HuH-7.5 (cell line): ENCODE results near the gene DOK6.

Experiments used
- DNase-seq: peaks from one replicate; pipeline ENCODE4 v3.0.0; 2011; ENCODE audit warnings: low spot score

The DOK6 gene

DNA sequence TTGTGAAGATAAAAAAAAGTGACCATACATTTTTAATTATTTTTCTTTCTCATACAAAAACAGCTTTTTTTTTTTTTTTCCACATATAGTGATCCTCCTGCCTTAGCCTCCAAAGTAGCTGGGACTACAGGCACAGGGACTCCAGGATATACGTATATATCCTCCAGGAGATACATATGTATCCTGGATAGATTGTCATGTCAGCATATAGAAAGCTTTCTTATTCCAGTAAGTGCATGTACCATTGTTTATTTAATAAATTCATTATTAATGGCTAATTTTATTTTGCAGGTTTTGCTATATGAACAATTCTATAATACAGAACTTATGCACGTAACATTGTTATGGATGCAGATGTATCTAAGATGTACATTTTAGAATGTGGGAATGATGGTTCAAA, 138.7 kb downstream of the DOK6 start:
- no peak for DNase-seq

DNA sequence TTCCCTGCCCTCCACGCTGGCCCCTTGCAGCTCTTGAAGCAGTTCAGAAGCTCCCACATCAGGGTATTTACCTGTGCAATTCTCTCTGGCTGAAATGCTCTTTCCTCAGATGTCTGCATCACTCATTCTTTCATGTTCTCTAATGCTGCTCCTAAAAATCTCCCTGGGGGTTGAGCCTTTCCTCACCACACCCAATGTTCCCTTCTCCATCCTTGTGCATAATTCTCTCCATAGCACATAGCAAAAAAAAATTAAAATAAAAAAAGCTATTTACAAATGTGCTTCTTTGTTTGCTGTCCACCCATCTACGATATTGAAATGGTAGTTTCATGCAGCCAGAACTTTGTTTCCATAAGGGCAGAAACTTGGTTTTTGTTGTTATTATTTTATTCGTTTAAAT, 155.5 kb downstream of the DOK6 start:
- DNase-seq = no peak

DNA sequence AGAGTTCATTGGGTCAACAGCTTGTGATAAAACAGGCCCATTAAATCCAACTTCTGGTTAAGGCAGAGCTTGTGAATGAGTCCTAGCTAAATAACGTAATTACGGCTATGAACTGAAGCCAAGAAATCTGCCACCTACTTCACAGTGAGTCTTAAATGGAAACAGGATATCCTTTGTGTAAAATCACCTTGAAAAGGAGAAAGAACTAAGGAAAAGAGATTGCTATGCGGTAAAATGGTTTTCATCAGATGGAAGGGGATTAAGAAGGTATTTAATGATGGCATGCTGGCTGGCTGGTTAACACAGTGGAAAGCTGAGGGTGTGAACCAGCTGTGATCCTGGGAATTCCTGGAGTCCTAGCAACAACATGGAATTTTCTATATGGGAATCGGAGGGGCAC, 156.6 kb downstream of the DOK6 start:
- DNase-seq = no peak

DNA sequence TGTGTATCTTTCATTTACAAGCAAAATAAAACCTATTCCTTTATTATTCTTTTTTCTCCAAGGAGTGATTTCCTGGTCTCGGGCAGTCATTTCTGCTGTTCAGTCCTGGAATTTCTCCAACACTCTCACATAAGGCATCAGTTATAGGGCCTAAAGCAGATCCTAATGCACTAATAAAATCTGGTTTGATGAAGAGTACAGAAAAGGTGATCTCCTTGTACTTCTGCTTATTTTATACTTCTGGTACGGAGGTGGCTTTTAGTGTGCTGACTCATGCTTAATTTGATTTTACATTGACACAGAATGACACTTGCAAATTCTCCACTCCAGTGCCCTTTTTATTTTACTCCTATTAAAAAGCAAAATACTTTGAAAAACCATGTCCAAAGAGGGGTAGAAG, 157.4 kb downstream of the DOK6 start:
- DNase-seq = no peak

DNA sequence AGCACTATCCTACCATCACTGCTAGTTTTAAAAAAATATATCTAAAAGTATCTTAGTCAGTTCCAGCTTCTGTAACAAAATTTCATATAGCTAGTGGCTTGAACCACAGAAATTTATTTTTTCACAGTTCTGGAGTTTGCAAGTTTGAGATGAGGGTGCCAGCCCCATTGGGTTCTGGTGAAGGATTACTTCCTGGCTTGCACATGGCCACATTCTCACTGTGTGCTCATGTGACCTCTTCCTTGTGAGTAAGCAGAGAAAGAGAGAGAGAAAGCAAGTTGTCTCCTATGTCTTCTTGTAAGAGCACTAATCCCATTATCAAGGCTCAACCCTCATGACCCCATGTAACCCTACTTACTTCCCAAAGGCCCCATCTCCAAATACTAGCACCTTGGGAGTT, 158.9 kb downstream of the DOK6 start:
- DNase-seq = no peak

DNA sequence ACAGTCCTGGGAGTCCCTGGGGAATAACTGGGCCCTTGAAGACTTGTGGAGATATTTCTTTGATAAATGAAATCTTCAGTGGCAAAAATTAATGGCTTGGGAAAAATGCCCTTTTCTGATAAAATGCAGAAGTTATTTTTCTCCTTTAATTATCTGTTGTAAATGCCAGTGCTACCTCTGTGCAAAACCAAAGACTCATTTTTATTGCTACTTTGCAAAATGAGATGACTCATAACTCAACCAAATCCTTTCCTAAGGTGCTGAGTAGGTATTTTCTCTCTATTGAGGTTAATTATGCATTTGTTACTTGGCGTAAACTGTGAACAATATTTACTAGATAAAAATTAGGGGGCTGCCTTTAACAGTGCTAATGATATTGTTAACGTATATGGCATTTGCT, 163.9 kb downstream of the DOK6 start:
- DNase-seq = no peak

DNA sequence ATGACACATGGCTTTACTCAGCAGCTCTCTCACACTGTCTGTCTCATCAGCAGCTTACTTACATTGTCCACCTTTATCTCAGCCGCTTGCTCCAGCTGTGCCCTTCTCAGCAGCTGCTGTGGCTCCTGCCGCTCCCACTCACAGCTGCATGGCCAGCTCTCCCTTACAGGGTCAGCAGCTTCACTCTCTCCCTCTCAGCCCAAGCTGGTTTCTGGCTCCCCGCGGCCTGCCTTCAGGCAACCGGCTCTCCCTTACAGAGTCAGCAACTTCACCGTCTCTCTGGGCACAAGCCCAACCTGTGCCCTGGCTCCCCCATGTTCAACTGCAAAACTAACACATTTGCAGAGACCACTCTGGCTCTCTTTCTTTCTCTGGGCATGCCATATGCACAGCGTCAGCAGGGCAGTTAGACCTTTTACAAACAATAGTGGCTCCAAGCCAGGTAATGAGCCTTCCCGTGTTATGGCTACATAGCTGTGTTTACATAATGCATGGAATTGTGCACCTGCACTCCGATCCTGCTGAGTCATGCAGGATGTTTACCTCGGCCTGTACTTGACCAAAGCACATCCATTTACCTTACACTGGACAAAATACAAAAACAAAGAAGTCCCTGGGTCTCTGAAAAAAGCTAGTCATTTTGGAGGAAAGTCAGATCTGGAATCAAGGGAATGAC, 167.3 kb downstream of the DOK6 start:
- DNase-seq = no peak

DNA sequence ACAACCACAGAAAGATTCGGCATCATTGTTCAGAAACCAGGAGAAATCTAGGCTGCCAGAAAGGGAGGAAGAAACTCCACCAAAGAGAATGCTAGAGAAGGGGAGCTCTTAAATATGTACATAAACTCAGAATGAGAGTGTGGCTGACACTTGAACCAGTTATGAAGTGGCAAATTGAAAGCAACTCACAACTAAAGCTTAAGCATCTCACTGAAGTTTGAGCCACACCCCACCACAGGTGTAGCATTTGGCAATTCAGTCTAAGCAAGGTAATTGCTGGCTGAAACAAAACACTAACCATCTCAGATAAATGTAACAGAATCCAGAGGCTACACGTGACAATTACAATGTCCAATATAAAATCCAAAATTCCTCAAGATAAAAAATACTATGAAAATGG, 168.4 kb downstream of the DOK6 start:
- no peak for DNase-seq

DNA sequence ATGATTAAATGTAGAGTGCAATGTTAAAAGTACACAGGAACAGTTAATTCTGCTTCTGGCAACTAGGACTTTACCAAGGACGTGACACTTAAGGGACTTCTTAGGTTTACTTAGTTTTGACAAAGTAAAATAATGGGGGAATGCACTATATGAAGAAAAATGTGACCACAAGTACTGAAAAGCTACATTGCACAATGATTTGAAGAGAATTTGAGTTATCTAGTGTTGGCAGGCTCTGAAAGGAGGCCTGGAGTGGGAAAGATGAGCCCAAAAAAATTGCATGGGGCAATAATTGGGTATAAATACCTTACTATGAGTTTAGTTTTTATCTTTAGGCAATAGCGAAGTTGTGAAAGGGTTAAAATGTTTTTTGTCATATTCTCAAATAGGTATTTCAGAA, 173.7 kb downstream of the DOK6 start:
- DNase-seq = no peak

DNA sequence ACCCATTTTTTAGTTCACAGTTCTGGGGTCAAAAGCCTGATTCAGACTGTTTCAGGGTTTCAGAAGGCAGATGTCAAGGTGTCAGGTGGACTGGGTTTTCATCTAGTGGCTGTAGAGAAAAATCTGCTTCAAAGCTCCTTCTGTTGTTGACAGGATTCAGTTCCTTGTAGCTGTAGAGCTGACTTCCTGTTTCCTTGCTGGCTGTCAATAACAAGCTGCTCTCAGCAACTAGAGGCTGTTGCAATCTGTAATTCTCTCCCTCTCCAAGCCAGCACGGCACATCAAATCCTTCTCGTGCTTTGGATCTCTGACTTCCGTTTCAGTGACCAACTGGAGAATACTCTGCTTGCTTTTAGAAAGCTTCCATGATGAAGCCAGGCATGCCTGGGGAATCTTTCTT, 179.4 kb downstream of the DOK6 start:
- DNase-seq = no peak

DNA sequence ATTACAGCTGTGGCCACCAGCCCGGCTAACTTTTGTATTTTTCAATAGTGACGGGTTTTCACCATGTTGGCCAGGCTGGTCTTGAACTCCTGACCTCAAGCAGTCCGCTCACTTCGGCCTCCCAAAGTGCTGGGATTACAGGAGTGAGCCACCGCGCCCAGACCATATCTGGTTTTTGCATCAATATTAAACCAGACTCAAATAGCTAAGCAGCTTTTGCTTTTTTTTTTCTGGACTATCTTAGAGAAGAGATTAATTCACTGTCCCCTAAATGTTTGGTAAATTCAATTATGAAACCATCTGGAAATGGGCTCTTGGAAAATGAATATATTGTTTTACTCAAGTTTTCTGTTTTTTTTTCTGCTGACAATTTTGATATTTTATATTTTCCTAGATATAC, 183.7 kb downstream of the DOK6 start:
- DNase-seq = no peak

DNA sequence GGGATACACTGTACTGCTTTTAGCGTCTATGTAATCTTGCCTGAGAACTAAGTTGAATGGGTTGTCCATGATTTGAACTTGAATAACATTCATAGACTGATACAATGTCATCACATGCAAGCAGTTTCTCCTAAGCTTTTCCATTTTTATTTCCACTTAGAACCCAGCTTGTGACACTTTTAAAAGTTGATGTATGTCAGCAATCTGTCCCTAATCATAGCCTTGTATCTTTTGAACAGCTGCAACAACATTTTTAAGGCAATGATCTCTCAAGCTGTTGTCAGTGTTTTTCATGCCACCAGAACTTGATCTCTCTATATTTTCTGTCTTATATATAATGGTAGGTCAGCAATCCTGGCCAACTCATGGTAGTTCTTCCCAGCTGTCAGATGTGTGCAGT, 185.0 kb downstream of the DOK6 start:
- DNase-seq = no peak

DNA sequence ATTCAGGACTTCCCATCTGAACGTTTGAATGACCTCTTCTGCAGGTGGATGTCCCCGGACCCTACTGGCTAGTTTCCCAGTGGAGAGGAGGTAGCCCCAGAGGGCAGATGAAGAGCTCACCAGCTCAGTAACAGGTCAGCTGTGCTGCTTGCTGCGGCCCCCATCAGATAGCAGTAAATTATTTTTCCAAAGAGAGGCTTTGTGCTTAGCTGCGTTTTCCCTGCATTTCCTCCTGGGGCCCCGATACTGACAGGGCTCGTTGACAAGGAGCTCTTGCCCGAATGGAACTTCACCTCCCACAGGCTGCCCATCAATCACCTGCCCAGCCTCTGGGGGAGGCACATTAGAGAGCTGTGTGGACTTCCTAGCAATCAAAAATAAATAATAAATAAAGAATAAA, 185.8 kb downstream of the DOK6 start:
- no peak for DNase-seq

DNA sequence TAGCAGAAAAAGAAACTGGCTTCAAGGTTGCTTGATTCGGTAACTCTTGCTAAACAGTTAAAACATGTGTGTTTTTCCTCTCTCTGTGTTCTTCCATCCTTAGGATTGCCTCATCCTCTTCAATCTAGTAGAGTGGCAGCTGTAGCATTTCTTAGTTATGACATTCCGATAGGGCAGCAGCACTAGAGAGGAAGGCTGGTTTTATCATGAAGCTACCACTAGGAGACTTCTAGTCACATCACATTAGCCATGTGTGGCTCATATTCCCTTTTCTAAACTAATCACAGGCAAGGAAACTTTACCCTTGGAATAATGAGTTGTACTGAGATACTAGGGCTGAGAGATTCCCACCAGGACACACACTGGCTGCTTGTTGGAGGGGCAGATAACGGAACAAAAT, 187.6 kb downstream of the DOK6 start:
- DNase-seq = no peak

DNA sequence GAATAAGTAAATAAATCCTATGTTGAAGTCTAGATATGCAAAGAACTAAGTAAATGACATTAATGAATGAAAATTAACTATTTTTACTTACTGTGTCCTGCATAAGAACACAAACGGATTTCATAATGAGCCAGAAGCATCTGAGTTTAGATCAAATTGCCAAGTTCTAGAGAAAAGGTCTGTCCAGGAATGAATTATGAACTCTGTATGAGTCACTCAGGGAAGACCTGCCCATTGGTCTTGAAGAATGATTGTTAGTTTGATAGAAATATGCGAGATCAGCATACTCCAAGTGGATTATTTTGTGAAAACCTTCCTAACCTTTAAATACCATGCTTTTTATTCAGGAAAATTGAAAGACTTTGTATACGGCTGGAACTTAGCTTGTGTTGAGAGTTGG, 189.5 kb downstream of the DOK6 start:
- DNase-seq = no peak

DNA sequence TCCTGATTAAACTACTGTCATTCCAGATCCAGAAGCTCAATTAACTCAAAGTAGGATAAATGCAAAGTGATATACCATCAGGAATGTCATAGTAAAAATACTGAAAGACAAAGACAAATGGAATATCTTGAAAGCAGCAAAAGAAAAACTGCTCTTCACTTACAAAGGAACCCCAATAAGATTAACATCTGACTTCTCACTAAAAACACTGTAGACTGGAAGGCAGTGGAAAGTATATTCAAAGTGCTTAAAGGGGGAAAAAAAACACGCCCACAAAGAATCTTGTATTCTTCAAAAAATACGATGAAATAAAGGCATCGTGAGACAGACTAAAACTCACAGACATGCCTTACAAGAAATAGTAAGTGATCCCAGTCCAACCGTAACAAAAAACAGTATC, 195.7 kb downstream of the DOK6 start:
- DNase-seq = no peak

DNA sequence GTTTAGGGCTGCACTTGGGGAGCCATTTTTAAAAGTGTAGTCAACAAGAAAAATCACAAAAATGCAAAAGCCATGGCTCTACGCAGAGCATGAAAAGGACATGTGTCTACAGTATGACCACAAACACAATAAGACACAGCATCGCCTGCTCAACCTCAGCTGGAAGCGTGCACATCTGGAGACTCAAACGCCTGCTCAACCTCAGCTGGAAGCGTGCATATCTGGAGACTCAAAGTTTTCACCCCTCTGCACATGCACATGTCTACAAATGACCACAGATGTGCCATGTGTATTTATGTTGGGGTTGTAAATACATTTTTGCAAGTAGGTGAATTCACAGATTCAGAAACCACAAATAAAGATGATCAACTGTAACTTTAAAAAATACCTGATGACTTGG, 196.9 kb downstream of the DOK6 start:
- DNase-seq = no peak

DNA sequence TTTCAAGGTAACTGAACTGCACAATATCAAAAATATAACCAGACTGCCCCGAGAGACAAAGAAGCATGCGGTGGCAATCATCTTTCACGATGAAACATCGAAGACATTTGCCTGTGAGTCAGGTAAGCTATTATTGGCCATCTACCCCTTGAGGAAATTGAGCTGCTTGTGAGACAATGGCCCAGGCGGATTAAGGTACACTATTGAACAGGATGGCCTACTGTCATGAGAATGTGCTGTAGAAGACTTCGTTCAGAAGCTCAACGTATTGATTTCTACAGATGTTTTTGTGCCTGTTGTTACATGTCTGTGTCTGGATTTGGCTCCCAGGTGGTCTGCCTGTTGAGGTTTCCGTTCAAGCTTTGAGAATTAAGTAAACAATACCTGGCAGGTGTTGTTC, 198.7 kb downstream of the DOK6 start:
- DNase-seq = no peak

DNA sequence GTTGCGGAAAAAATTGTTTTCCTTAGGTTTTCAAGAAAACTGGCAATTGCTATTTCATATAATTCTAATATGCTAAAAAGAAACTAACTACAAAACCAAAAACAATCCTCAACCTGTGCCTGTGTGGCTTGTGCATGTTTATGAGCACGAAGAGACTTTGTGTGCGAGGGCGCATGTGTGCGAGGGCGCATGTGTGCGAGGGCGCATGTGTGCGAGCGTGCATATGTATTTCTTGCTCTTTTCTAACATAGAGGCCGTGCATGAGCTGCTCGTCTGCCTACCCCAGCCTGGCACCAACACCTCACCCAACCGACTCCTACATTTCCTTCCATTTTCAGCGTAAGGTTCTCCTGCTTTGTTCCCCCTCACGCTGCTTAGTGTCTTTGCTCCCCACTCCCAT, 211.6 kb downstream of the DOK6 start:
- no peak for DNase-seq

DNA sequence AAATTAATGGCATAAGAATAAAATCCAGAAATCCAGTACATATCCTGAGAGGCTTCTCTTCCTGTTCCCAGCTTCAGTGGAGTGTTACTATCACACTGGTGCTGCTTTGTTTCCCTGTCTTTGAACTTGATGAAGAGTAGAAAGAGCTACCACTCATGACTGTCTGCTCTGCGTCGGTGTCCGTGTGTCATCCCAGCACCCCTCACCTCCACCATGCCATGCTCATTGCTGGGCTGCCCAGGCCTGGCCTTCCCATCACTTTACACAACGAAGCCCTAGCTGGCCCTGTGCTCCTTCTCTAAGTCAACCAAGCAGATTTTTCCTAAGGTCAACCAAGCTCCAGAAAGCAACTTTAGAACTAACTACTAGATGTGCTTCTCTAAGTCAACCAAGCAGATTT, 215.4 kb downstream of the DOK6 start:
- no peak for DNase-seq

DNA sequence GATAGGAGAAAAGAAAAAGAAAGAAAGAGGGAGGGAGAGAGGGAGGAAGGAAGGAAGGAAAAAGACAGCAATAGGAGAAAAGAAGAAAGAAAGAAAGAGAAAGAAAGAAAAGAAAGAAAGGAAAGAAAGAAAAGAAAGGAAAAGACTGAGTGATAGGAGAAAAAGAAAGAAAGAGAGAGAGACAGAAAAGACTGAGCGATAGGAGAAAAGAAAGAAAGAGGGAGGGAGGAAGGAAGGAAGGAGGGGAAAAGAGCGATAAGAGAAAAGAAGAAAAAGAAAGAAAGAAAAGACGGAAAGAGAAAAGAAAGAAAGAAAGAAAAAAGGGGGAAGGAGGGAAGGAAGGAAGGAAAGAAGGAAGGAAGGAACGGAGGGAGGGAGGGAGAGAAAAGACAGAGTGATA, 216.7 kb downstream of the DOK6 start:
- no peak for DNase-seq

DNA sequence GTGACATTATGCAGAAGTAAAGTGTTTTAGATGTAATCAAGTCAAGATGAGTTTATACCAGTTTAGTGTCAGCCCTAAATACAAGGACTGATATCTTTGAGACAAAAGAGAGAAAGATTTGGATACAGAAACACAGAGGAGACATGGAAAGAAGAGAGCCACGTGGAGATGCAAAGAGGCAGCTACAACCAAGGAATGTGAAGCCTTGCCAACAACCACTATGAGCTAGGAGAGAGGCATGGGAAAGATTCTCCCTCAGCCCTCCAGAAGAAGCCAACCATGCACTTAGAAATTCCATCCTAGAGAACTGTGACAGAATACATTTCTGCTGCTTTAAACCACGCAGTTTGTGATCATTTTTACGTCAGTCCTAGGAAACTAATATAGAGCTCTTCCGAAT, 217.2 kb downstream of the DOK6 start:
- DNase-seq = no peak

DNA sequence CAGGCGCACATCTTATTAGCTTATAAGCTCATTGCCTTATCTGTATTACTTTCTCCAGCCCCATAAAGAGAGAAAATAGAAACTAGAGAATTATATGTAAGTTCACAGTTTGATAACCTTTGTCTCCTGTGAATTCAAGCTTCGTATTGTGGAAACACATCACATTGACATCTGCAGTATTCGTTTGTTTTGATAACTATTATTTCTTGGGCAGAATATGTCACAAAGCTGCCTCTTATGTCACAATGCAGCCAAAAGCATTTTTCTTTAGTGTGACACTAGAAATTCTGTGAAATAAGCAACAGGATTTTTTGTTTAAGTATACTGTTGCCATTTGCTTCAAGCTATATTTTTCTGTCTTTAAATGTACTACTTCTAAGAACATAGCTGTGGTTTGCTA, 221.5 kb downstream of the DOK6 start:
- no peak for DNase-seq

DNA sequence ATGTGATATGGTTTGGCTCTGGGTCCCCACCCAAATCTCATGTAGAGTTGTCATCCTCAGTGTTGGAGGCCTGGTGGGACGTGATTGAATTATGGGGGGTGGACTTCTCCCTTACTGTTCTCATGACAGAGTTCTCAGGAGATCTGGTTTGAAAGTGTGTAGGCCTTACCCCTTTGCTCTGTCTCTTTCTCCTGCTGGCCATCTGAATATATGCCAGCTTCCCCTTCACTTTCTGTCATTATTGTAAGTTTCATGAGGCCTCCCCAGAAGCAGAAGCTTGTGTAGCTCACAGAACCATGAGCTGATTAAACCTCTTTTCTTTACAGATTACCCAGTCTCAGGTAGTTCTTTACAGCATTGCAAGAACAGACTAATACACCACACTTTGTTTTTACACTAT, 222.3 kb downstream of the DOK6 start:
- DNase-seq = no peak

DNA sequence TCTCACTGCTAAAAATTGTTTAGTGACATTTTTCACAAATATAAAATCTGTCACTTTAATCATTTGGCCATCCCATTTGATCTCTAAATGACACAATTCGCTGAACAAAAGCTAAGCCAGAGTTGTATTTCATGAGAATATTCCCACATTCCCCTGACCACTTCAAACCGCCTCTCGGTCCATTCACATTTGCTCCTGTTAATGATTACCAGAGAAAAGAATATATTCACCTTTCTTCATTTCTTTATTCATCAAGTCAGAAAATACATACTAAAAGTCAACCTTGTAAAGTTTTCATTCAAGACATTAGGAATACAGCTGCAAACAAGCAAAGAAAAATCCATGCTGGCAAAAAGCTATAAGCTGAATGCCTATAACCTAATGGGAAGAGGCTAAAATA, 225.5 kb downstream of the DOK6 start:
- DNase-seq = no peak
